Activated naive CD8-positive, alpha-beta T cell treated with anti-CD3 and anti-CD28 coated beads for 36 hours (primary cell): ENCODE data around the gene GBF1. TPM values are rescaled to one million over a fixed set of nuclear protein-coding genes. Genes with fewer than 3 reads are reported as not detected.
"Not testable (repeated sequence)": the region's sequence is repeated elsewhere in the genome, so short reads cannot be mapped to it uniquely, and the experiment has no call there.

Experiments used
- DNase-seq: peaks from one replicate; pipeline ENCODE4 v3.0.0; 2021
- H3K27ac Mint-ChIP-seq: one replicate; pipeline ENCODE4 v1.8.0; 2022; ENCODE audit warnings: mild to moderate bottlenecking, moderate library complexity, mixed read lengths
- H3K27me3 Mint-ChIP-seq: one replicate; pipeline ENCODE4 v1.8.0; 2022; ENCODE audit warnings: mild to moderate bottlenecking, mixed read lengths
- H3K36me3 Mint-ChIP-seq: one replicate; pipeline ENCODE4 v1.8.0; 2021; ENCODE audit warnings: mild to moderate bottlenecking, mixed read lengths
- H3K4me1 Mint-ChIP-seq: one replicate; pipeline ENCODE4 v1.8.0; 2021; ENCODE audit warnings: mixed read lengths
- H3K4me3 Mint-ChIP-seq: one replicate; pipeline ENCODE4 v1.8.0; 2022; ENCODE audit warnings: mild to moderate bottlenecking, moderate library complexity, mixed read lengths
- H3K9me3 Mint-ChIP-seq: one replicate; pipeline ENCODE4 v1.8.0; 2022; ENCODE audit warnings: mixed read lengths
- total RNA-seq, 2 experiments: library from RNA; stranded (reverse); gene quantifications; one replicate each; pipeline ENCODE4 v1.2.3, GENCODE V29; 2021

GBF1 gene
- total RNA-seq, 2 experiments from 2014 or later: 29.3 to 29.5 TPM

DNA sequence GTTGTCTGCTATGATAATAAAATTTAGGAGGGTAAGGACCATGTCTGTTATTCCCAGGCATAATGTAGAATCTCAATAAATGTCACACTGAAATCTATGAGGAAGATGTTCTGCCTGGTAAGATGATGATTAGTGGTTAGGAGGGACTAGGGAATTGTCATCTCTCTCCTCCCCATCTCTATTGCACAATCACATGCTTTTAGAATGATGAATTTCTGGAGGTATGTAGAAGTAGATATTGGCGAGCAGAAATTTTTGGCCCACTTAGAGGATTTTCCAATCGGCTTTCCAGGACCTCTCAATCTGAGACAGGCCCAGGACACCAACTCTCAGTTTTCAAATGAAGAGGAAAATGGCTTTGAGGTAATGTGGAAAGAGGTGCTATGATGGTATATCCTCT is 2.0 kb upstream of the GBF1 start:
- Mint-ChIP-seq H3K4me1 (peaks cover 36% of the 10 kb centered on the region), H3K4me3 (no peak overlapping the region), H3K27ac (no peak overlapping the region), H3K9me3 (no peaks in the 10 kb centered on the region), H3K27me3 (peaks cover 40% of the 10 kb centered on the region), H3K36me3 (peaks cover 9% of the 10 kb centered on the region)
- no peak for DNase-seq

DNA sequence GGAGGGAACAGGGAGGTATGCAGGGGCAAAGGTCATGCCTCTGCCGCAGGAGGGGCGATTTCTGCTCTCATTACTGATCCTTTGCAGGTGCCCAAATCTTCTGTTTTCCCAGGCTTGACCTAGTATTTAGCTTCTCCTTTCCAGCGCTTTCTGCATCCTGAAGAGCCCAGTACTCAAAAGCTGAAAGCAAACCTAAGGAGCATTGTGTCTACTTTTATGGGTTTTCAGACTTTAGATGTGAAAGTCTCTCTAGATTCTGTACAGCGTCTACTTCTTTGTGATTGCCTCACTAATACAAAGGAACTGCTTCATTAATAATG is 560 bp downstream of the GBF1 start:
- H3K27ac Mint-ChIP-seq: peak overlapping the region; percentile 94
- DNase-seq: no peak
- peaks cover 12% of the 10 kb centered on the region for H3K36me3 Mint-ChIP-seq
- no peaks in the 10 kb centered on the region for H3K9me3 Mint-ChIP-seq
- H3K4me1 Mint-ChIP-seq: peaks cover 40% of the 10 kb centered on the region
- H3K4me3 Mint-ChIP-seq: peak overlapping the region; percentile 99
- H3K27me3 Mint-ChIP-seq: peaks cover 28% of the 10 kb centered on the region

DNA sequence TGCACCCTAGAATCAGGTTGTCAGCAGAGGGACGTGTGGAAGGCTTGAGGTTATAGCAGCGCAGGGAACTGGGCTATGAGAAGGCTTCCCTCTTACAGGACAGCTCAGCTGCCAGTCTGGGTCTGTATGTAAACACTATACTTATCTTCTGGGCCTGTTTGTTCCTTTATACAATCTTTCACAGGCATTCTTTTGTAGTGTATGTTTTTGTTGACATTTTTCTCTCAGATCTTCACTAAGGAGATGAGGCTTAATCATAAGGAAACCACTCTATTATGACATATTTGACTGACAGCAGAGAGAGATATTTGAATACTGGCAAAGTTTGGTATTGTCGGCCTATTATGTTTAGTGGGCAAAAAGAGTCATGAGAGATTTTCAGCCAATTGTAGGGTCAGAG is 929 bp downstream of the GBF1 start:
- no peaks in the 10 kb centered on the region for H3K9me3 Mint-ChIP-seq
- DNase-seq: no peak
- peaks cover 12% of the 10 kb centered on the region for H3K36me3 Mint-ChIP-seq
- H3K4me1 Mint-ChIP-seq: peaks cover 38% of the 10 kb centered on the region
- H3K27ac Mint-ChIP-seq: peak overlapping the region; percentile 94
- H3K27me3 Mint-ChIP-seq: peaks cover 24% of the 10 kb centered on the region
- H3K4me3 Mint-ChIP-seq: peak overlapping the region; percentile 99

DNA sequence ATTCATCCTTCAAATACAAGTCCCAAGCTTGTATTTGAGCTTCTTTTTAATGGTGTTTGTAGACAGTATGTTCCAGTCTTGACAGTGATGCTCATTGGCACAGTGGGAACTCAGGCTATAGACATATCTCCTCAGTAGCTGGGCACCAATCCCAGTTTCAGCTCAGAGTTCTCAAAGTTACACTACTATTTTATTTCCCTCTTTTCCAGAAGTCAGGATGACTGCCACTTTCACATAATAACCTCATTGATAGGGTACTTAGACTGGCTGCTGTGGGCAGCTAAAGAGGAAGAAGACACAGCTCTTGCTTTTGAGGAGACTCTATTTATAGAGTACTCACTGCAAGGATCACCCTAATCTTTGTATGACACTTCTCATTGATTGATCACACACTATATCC is 2.4 kb downstream of the GBF1 start:
- Mint-ChIP-seq H3K9me3 (no peaks in the 10 kb centered on the region), H3K27ac (no peak overlapping the region)
- no peak for DNase-seq

DNA sequence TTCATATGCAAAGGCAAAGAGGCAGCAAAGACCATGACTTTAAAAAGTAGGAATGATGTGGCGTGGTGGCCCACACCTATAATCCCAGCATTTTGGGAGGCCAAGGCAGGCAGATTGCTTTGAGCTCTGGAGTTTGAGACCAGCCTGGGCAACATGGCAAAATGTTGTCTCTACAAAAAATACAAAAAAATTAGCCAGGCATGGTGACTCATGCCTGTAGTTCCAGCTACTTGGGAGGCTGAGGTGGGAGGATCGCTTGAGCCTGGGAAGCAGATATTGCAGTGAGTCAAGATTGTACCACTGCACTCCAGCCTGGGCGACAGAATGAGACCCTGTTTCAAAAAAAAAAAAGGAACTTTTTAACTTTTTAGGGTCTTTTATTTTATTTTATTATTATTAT is 7.2 kb downstream of the GBF1 start:
- not testable (repeated sequence) for H3K4me3 Mint-ChIP-seq, H3K27ac Mint-ChIP-seq, H3K9me3 Mint-ChIP-seq, H3K27me3 Mint-ChIP-seq, DNase-seq
- Mint-ChIP-seq H3K4me1 (peaks cover 29% of the 10 kb centered on the region), H3K36me3 (peaks cover 18% of the 10 kb centered on the region)

More for the DNA sequence above, 2.4 kb downstream of the GBF1 start:
- H3K36me3 Mint-ChIP-seq: peaks cover 12% of the 10 kb centered on the region
- peaks cover 35% of the 10 kb centered on the region for H3K4me1 Mint-ChIP-seq
- H3K27me3 Mint-ChIP-seq: peaks cover 10% of the 10 kb centered on the region
- peak overlapping the region; percentile 99 for H3K4me3 Mint-ChIP-seq

DNA sequence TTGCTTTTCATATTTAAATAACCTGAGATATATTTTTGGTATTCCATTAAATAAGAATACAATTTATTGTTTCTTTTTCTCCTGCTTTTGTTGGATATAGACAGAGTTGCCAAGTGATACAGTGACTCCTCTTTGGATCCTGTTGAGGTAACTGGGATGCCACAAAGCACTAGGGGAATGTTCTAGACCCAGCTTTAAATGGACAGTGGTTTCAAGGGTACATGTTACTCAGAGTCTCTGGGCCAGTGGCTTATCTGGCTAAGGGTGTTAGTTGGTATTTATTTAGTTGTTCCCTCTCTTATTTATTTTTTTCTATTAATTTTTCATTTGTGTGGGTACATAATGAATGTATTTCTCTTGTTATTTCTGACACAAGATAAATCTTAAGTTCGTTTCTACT is 9.1 kb downstream of the GBF1 start:
- Mint-ChIP-seq H3K4me3 (no peak overlapping the region), H3K36me3 (peaks cover 13% of the 10 kb centered on the region), H3K27ac (no peak overlapping the region), H3K9me3 (no peaks in the 10 kb centered on the region), H3K27me3 (no peaks in the 10 kb centered on the region), H3K4me1 (peaks cover 21% of the 10 kb centered on the region)
- no peak for DNase-seq

DNA sequence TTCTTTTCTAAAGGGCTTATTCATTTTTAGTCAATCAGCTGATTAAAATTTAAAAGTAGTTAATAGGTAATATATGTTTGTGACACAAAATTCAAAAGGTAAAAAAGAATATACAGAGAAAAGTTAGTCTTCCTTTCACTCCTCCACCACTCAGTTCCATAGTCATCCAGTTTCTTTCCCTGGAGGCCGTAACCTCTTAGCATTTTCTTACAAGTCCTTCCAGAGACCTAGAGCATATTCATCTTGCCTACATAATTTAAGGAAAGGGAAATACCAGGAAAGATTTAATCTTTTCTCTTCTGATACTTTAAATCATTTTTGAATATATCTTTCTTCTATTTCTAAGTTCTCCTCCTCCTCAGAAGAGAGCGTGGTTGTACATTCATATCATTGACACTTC is 10.1 kb downstream of the GBF1 start:
- Mint-ChIP-seq H3K27ac (no peak overlapping the region), H3K36me3 (peaks cover 17% of the 10 kb centered on the region), H3K9me3 (no peaks in the 10 kb centered on the region), H3K27me3 (no peaks in the 10 kb centered on the region), H3K4me1 (peaks cover 23% of the 10 kb centered on the region), H3K4me3 (no peak overlapping the region)
- DNase-seq: no peak

GRCh38 chr10:102261196-102261595 is 15.9 kb downstream of the GBF1 start:
- DNase-seq: no peak
- no peak overlapping the region for H3K4me3 Mint-ChIP-seq
- H3K9me3 Mint-ChIP-seq: no peaks in the 10 kb centered on the region
- peaks cover 26% of the 10 kb centered on the region for H3K4me1 Mint-ChIP-seq
- H3K27ac Mint-ChIP-seq: no peak overlapping the region
- peaks cover 20% of the 10 kb centered on the region for H3K36me3 Mint-ChIP-seq
- no peaks in the 10 kb centered on the region for H3K27me3 Mint-ChIP-seq

- no peak overlapping the region for H3K27ac Mint-ChIP-seq
- no peak for DNase-seq
- peaks cover 20% of the 10 kb centered on the region for H3K36me3 Mint-ChIP-seq
- peaks cover 27% of the 10 kb centered on the region for H3K4me1 Mint-ChIP-seq
- H3K9me3 Mint-ChIP-seq: no peaks in the 10 kb centered on the region
- no peak overlapping the region for H3K4me3 Mint-ChIP-seq
- H3K27me3 Mint-ChIP-seq: no peaks in the 10 kb centered on the region
Observed at GRCh38 chr10:102261842-102262241, 16.5 kb downstream of the GBF1 start.

GRCh38 chr10:102262744-102263370 is 17.5 kb downstream of the GBF1 start:
- Mint-ChIP-seq H3K27ac (no peak overlapping the region), H3K9me3 (no peaks in the 10 kb centered on the region), H3K36me3 (peaks cover 23% of the 10 kb centered on the region), H3K27me3 (no peaks in the 10 kb centered on the region), H3K4me1 (peaks cover 37% of the 10 kb centered on the region), H3K4me3 (no peak overlapping the region)
- no peak for DNase-seq

- Mint-ChIP-seq H3K27ac (no peak overlapping the region), H3K27me3 (no peaks in the 10 kb centered on the region), H3K4me3 (no peak overlapping the region), H3K9me3 (no peaks in the 10 kb centered on the region), H3K4me1 (peaks cover 46% of the 10 kb centered on the region), H3K36me3 (peaks cover 24% of the 10 kb centered on the region)
- DNase-seq: no peak
Observed at GRCh38 chr10:102264371-102264770, 19.0 kb downstream of the GBF1 start.

GRCh38 chr10:102266670-102267069 is 21.3 kb downstream of the GBF1 start:
- H3K4me3 Mint-ChIP-seq: no peak overlapping the region
- DNase-seq: no peak
- H3K4me1 Mint-ChIP-seq: peaks cover 48% of the 10 kb centered on the region
- peak overlapping the region; percentile 50 for H3K27ac Mint-ChIP-seq
- peaks cover 20% of the 10 kb centered on the region for H3K36me3 Mint-ChIP-seq
- H3K9me3 Mint-ChIP-seq: no peaks in the 10 kb centered on the region
- no peaks in the 10 kb centered on the region for H3K27me3 Mint-ChIP-seq

GRCh38 chr10:102267748-102268147 is 22.4 kb downstream of the GBF1 start:
- Mint-ChIP-seq H3K4me1 (peaks cover 46% of the 10 kb centered on the region), H3K36me3 (peaks cover 13% of the 10 kb centered on the region), H3K9me3 (no peaks in the 10 kb centered on the region), H3K27me3 (no peaks in the 10 kb centered on the region), H3K27ac (peak overlapping the region; percentile 69), H3K4me3 (no peak overlapping the region)
- no peak for DNase-seq

GRCh38 chr10:102268375-102268888 is 23.1 kb downstream of the GBF1 start:
- DNase-seq: no peak
- Mint-ChIP-seq H3K4me3 (no peak overlapping the region), H3K27me3 (no peaks in the 10 kb centered on the region), H3K4me1 (peaks cover 42% of the 10 kb centered on the region), H3K27ac (peak overlapping the region; percentile 69), H3K36me3 (peaks cover 13% of the 10 kb centered on the region), H3K9me3 (no peaks in the 10 kb centered on the region)

GRCh38 chr10:102269017-102269416 is 23.7 kb downstream of the GBF1 start:
- H3K27me3 Mint-ChIP-seq: no peaks in the 10 kb centered on the region
- H3K4me1 Mint-ChIP-seq: peaks cover 44% of the 10 kb centered on the region
- DNase-seq: no peak
- peaks cover 13% of the 10 kb centered on the region for H3K36me3 Mint-ChIP-seq
- H3K4me3 Mint-ChIP-seq: no peak overlapping the region
- no peak overlapping the region for H3K27ac Mint-ChIP-seq
- no peaks in the 10 kb centered on the region for H3K9me3 Mint-ChIP-seq

- Mint-ChIP-seq H3K4me1 (peaks cover 20% of the 10 kb centered on the region), H3K27me3 (no peaks in the 10 kb centered on the region), H3K9me3 (no peaks in the 10 kb centered on the region), H3K4me3 (no peak overlapping the region), H3K27ac (no peak overlapping the region), H3K36me3 (peaks cover 11% of the 10 kb centered on the region)
- DNase-seq: no peak
Observed at GRCh38 chr10:102274062-102274461, 28.7 kb downstream of the GBF1 start.
